ENCODE measurements around the gene AMZ2.
"Not testable (repeated sequence)": the region's sequence is repeated elsewhere in the genome, so short reads cannot be mapped to it uniquely, and the experiment has no call there.

AMZ2 gene

DNA sequence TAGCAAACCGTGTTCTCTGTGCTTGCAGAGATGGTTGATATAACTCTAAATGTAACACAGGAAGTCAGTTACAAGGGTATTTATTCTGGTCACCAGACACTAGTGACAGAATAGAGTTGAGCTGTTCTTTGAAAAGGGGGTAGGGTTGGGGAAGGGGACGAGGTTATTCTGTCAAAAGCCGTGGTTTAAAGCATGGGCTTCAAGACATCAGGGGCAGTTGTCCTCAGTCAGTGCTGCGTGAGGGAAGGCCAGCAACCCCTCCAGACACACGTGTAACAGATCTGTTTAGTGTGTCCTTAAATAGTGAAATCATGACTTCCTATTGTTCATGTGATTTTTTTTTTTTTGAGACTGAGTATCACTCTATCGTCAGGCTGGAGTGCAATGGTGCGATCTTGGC is 5.6 kb downstream of the AMZ2 start:
- DNase-seq (ENCODE audit: low read depth in 2 of 2): not testable (repeated sequence)

DNA sequence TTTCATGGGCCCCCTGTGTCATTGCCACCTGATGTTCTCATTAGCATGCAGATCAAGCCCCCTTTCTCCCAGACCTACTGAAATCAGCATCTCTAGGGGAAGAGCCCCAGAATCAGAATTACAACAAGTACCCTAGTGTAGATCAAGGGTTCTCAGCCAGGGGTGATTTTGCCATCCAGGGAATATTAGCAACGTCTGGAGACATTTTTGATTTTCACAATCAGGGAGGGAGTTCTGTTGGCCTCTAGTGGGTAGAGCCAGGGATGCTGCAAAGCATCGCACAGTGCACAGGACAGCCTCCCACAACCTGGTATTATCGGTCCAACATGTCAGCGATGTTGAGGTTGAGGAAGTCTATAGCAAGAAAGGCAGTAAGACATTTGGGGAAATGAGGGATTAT is 7.3 kb downstream of the AMZ2 start:
- DNase-seq (ENCODE audit: low read depth in 2 of 2): no peak

DNA sequence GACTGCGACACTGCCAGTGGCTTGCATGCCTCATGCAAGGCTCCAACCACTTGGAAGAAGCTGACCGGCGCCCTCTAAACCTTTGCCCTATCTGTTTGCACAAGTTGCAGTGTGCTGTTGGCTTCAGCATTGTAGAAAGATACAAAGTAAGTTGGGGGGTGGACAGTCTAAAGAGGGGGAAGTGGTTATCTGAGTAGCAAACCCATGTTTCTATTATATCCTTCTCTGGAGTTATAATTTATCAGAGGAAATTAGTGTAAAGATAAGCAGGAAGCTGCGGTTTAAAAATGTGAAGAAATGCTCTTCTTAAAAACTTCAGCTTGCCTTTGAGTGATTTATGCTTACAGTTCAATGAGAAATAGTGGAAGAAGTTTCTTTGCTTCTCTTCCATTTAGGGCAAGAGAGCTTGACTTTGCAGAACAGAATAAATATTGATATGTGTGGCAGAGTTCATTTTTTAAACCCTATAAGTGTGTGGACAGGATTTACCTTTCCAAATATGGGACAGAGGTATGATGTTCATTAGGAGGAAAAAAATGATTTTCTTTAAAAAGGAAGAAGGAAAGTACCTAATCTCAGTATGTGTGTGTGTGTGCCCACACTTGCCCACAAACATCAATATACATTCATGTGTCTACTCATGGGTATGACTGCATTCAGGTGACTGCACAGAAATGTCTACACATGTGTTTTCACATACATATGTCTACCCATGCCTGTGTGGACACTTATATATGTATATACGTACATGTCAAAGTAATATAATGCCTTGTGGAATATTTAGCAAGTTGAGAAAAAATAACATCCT is 8.1 kb downstream of the AMZ2 start:
- no peak for DNase-seq (ENCODE audit: low read depth in 2 of 2)

DNA sequence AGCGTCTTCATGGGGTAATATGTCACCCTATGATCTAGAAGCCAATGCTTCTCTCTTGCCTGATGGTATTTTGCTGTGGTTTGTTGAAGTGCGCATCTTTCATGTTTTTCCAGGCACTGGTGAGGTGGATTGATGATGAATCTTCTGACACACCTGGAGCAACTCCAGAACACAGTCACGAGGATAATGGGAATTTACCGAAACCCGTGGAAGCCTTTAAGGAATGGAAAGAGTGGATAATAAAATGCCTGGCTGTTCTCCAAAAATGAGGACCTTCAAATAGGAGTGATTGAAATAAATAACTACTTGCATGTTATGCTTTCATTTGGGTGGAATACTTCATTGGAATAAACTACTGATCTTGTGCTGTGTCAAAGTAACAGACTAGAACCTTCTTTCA is 8.9 kb downstream of the AMZ2 start:
- DNase-seq (ENCODE audit: low read depth in 2 of 2): not testable (repeated sequence)

DNA sequence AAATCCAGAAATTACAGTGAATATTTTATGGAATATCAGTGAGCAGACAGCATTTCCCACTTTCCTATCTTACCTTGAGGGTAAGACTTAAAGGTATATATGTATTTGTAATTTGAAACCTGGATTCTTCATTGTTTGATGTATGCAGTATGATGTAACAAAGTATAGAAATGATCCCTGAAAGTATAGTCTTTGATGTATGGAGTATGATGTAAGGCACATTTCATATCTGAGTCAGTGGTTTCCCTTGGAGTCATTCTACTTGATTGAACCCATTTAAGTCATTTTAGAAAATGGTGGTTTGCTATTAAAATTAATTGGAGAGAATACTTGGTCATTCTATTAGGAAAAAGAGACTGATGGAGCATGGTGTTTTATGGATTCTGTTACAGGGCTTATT is 10.1 kb downstream of the AMZ2 start:
- DNase-seq (ENCODE audit: low read depth in 2 of 2): no peak

DNA sequence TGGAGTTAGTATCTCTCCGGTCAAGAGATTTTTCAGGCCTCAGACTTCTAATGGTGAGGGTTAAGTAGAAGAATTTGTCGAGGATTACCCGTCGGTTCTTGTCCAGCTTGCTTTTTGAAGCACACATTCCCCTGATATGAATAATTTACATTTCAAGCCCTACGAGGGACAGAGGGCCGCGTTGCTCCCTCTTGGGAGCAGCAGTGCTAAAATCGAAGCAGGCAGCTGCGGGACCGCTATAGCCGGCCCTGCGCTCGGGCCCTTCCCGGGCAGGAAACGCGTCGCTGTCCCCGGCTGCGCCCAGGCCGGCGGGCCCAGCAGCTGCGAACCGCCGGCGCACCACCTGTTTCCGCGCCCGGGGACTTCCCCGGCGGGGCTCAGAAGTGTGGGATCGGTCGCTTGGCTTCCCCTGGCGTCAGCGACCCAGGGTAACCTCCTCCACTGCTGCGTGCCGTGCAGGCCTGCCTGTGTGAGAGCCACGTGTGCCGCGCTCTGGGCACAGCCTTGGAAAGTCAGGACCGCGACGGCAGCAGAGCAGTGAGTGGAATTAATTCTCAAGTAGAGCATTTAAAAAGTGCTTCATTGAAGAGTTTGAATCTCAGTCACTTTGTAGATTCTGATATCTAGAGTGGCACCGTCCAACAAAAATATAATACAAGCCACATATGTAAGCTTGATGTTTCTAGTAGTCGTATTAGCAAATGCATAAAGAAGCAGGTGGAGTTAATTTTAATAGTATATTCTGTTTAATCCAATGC is 11.2 kb downstream of the AMZ2 start:
- DNase-seq (ENCODE audit: low read depth in 2 of 2): peak; percentile 45 to 49

DNA sequence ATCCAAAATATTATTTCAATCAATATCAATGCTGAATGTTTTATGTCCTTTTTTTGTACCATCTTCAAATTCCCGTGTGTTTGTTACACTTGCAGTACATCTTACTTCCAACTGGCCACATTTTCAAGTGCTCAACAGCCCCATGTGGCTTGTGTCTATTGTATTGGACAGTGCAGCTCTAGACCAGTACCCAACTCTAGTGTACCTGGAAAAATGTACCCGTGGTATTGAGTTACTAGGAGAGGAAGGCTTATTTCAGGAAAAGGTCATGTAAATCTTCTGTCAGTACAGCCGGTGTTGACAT is 11.8 kb downstream of the AMZ2 start:
- not testable (repeated sequence) for DNase-seq (ENCODE audit: low read depth in 2 of 2)

DNA sequence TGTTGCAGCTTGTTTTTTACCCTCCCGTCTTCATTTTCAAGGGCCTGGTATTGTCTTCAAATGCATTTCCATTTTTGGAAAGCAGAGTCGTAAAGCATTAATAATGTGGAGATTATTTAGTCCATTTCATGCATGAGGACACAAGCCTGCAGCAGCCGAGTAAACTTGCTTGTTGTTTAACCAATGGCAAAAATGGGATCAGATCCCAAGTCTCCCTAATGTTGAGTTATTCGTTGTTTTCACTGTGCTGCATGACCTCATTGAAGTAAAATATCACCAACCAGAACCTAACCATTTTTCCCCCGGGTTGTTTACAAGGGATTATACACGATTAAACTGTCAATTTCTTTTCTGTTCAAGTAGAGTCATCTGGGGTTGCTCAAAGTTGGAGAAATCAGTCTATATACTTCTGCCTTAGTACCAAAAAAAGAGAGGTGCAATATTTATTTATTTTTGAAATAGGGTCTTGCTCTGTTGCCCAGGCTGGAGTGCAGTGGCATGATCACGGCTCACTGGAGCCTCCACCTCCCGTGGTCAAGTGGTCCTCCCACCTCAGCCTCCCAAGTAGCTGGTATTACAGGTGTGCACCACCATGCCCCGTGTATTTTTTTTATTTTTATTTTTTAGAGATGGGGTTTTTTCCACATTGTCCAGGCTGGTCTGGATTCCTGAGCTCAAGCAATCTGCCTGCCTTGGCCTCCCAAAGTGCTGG is 12.4 kb downstream of the AMZ2 start:
- no peak for DNase-seq (ENCODE audit: low read depth in 2 of 2)

DNA sequence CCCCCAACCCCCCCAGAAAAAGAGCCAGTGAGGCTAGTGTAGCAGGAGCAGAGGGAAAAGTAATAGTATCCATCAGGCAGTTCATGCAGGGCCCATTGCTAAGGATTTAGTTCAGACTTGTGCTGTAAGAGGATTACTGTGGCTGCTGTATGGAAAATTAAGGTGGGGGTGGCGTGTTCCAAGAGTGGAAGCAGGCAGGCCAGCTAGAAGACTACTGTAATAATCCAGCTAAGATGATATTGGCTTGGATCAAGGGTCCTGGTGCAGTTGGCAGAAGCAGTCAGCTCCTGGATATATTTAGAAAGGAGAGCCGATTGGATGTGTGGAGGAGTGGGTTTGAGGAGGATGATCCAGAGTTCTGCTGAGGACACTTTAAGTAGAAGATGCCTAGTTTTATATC is 14.6 kb downstream of the AMZ2 start:
- not testable (repeated sequence) for DNase-seq (ENCODE audit: low read depth in 2 of 2)

DNA sequence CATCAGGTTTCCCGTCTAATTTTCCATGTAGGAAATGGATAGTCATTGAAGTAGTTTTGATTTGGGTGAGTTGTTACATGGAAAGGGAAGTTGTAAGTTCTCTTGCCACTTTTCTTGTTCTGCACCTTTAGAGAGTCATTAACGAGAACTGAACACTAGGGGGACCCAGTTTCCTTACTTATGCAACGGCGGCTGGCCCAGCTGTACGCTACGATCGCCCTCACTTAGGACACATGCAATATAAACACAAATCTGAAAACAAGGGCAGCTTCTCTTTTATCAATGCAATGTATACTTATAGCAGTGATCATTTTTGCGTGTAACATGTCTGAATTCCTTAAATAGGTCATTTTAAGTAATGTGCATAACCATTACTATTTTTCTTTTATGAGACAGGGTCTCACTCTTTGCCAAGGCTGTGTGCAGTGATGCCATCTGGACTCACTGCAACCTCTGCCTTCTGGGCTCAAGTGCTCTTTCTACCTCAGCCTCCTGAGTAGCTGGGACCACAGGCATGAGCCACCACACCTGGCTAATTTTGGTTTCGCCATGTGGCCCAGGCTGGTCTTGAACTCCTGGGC is 15.3 kb downstream of the AMZ2 start:
- not testable (repeated sequence) for DNase-seq (ENCODE audit: low read depth in 2 of 2)

DNA sequence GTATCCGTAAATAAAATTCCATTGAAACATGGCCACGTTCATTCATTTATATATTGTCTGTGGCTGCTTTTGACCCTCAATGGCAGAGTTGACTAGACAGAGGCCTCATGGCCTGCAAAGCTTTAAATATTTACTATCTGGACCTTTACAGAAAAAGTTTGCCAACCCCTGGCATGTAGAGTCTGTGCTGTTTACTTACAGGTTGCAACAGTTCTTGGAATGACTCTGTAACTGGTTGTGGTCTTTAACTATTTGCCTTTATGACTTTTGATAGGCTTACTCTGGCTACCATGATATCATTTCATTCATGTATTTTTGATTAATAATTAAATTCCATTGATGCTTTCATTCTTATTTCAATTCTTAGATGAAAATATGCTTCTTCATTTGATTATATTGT is 18.0 kb downstream of the AMZ2 start:
- not testable (repeated sequence) for DNase-seq (ENCODE audit: low read depth in 2 of 2)

DNA sequence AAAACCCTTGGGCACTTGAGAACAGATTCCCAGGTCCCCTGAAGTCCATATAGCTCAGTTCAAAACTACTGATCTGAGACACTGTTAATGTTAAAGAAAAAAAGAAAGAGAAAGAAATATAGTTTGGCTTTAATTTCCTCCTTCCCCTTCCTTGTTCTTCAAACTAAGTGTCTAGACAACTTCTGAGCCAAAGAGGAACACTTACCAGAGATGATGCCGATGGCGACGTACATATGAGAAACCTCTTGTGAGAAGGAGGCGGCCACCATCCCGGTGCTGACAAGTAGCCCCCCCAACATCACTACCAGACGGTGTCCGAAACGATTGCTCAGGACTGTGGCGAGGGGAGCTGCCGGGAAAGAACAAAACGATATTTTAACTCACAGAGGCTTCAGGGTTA is 25.9 kb downstream of the AMZ2 start:
- no peak for DNase-seq (ENCODE audit: low read depth in 2 of 2)

DNA sequence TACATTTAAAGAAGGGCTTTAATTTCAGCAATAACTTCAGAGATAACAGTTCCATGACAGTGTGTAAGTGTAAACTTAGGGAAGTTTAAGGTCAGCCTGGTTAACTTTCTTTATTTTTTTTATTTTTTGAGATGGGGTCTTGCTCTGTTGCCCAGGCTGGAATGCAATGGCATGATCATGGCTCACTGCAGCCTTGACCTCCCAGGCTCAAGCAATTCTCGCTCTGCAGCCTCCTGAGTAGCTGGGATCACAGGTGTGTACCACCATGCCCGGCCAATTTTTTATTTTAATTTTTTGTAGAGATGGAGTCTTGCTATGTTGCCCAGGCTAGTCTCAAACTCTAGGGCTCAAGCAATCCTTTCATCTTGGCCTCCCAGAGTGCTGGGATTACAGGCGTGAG is 28.5 kb downstream of the AMZ2 start:
- DNase-seq (ENCODE audit: low read depth in 2 of 2): not testable (repeated sequence)

DNA sequence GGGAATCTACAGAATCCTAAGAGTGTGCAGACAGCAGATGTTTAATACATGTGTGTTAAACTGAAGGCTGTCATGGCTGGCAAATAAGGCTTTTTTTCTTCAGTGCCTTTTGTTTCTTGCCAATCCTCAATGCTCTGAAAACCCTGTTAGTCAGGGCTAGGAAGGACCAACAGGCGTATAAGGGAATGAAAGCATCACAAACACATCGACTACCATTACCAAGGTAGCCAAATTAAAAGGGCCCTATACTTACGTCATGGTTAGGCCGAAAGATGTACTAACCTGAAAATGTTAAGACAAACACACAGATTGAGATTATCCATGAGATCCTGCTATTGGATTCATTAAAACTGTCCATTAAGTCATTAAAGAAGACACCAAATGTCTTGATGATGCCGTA is 30.0 kb downstream of the AMZ2 start:
- no peak for DNase-seq (ENCODE audit: low read depth in 2 of 2)

DNA sequence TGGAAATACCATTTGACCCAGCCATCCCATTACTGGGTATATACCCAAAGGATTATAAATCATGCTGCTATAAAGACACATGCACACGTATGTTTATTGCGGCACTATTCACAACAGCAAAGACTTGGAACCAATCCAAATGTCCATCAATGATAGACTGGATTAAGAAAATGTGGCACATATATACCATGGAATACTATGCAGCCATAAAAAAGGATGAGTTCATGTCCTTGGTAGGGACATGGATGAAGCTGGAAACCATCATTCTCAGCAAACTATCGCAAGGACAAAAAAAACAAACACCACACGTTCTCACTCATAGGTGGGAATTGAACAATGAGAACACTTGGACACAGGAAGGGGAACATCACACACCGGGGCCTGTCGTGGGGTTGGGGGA is 34.1 kb downstream of the AMZ2 start:
- DNase-seq (ENCODE audit: low read depth in 2 of 2): not testable (repeated sequence)

DNA sequence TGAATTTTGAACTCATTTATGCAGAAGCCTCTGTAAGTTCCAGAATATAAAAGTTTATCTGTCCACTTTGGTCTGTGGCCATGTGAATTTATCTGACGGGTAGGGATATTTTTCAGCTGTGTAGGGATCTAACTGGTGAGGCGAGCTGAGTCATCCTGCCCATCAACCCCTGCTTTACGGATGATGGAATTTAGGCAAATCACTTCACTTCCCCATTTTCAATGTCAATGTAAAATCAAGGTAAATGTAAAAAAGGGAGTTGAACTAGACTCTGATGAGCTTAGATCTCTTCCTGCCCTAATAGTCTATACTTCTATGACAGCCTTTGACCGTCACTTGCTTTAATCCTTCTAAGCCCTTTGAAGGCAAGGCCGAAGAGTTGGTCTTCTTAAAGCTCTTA is 40.5 kb downstream of the AMZ2 start:
- DNase-seq (ENCODE audit: low read depth in 2 of 2): no peak

DNA sequence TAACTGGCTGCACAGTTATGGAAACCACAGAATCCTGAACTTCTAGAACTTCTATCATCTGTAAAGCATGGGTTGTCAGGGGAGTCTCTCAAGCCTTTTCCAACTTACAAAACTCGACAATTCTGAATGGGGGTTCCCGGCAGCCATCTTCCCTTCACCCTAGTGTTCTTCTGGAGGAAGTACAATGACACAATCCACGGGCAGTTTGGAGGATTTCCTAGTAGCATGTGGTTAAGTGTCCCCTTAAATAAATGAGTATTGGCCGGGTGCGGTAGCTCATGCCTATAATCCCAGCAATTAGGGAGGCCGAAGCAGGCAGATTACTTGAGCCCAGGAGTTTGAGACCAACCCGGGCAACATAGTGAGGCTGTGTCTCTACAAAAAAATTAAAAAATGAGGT is 41.0 kb downstream of the AMZ2 start:
- DNase-seq (ENCODE audit: low read depth in 2 of 2): no peak

DNA sequence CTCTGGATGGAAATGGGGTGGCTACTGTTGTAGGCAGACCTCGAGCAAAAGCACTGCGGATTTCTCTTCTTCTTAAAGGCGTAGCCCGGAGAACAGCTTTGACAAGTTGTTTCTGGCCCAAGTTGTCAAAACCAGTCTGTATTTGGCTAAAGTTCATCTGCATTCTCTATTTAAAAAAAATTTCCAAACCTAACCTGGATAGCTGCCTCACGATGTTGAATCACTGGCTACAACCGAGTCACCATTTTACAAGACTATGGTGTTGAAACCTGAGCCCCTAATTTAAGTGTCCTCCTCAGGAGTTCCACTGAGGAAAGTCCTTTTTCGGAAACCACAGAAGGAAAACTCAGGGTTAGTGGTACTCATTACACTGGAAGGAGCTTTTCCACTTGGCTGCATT is 41.6 kb downstream of the AMZ2 start:
- DNase-seq (ENCODE audit: low read depth in 2 of 2): no peak

DNA sequence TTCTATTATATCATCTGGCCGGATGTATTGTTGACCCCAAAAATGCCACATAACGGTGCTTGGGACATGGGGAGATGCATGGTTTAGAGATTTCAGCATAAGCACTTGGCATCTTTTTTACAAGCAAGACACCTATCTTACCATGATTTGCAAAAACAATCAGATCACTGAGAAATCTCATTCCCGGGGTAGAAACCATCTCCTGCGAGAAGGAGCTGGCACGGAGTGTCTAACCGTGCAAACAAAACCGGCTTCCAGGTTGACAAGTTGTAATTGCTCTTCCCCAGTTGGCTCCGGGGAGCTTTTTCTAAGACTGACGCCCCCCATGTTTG is 42.1 kb downstream of the AMZ2 start:
- no peak for DNase-seq (ENCODE audit: low read depth in 2 of 2)

DNA sequence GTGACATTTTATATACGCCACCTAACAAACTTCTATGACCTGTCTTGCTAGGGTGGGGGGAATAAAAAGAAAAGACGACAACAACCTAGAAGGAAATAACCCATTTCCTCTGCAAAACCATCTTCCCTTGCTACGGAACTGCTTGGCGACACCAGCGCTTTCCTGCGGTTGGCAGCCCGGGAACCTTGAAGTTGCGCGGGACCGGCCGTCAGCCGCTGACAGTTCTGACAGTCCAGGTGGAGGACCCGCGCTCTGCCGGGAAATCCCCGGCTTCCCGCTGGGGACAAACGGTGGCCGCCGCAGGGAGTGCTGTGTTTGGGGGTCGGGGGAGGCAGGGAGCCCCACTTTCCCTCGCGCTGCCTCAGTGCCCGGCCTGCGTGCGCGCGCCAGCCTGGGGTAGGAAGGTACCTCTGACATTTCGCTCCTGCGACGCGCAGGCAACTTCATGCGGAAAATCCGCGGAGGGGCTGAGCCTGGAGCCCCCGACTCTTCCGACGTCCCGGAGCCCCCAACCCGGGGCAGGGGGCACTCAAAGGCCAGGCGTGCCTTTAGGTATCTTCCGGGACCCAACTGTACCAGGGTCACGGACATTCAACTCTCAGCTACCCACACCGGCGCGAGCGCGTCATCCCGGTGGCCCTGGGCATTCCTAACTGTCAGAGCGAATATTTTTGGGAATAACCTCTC is 42.6 kb downstream of the AMZ2 start:
- peak; percentile 18 to 34 for DNase-seq (ENCODE audit: low read depth in 2 of 2)

DNA sequence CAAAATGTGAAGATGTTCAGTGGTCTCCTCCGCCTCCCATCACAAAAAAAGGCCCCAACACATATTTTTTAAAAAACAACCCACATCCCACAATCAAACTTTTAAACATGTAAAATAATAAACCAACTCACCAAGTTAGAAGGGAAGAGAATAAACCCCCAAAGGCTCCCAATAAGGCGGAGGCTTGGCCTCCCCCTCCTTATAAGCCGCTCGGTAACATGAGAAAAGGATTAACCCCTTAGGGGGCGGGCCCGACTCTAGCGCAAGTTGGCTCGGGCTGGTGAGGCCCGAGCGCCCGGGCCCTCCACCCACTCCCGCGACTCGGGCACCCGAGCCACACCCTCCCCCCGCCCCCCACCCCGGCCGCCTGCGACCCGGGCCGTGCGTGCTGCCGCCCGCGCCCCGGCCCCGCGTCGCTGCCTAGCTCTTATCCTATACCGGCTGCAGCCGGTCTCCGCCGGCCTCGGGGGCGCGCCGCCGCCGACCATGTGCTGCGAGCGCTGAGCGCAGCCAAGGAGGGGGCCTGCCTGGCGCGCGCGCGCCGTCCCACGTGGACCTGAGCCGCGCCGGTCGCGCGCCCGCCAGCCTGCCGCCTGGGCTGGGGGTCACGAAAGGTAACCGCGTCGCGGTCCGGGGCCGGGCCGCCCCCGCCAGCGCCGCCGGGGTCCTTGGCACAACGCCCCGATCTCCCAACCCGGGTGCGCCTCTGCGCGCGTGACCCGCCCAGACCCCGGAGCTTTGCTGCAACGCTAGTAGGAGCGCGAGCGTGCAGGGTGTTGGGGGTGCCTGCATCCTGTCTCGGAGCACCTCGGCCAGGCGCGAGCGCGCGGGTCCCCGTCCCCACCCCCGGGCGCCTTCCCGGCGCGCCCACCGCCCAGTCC is 43.4 kb downstream of the AMZ2 start, which contains the start of the genes ARSG and SLC16A6:
Gene ARSG (plus strand): TSS at position 541 of the 881 bp plus-strand sequence. CDS start 15,999 bp downstream, outside the sequence.
Gene SLC16A6 (minus strand): TSS at position 173 of the 881 bp plus-strand sequence. CDS start 12,807 bp downstream, outside the sequence.
- DNase-seq (ENCODE audit: low read depth in 2 of 2): peak; percentile 48 to 58
